ENCODE measurements around the gene PRODH2. TPM values are rescaled to one million over a fixed set of nuclear protein-coding genes. Genes with fewer than 3 reads are reported as not detected.

PRODH2 gene
- total RNA-seq, 1 donor from 2014 or later, result not detected

DNA sequence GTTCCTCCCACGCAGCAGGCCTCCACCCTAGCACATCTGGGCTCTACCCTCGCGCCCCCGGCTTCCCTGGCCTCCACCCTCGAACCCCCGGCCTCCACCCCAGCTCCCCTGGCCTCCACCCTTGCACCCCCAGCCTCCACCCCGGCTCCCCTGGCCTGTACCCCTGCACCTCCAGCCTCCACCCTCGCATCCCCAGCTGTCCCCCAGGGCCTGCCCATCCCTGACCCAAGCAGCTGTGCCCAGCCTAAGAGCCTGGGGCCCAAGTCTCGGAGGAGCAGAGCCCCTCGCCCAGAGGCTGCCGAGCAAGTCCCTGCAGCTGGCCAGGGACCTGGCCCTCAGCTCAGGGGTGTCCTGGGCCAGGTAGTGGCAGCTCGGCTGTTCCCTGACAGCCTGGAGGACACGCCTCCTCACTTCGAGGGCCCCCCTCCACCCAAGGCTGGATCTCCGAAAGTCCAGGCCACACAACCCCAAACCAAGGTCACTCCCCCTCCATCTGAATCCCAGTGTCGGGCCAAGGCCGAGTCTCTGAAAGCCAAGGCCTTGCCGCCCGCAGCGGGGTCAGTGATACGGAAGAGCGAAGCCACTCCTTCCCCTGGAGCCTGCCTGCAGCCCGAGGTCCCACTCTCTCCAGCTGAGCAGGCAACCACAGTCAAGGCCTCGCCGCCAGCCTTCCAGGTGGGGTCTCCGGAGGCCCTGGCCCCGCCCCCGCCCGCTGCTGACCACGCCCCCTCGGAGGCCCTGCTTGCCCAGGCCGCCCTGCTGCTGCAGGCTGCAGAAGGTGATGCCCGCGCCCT is 45.2 kb downstream of the PRODH2 start:
- peaks cover 5% of the 10 kb centered on the region for H3K4me1 Mint-ChIP-seq
- H3K9me3 Mint-ChIP-seq, result no peaks in the 10 kb centered on the region
- H3K36me3 Mint-ChIP-seq (ENCODE audit: low read depth), result peaks cover 6% of the 10 kb centered on the region
- TF ChIP-seq, protein P1, sequence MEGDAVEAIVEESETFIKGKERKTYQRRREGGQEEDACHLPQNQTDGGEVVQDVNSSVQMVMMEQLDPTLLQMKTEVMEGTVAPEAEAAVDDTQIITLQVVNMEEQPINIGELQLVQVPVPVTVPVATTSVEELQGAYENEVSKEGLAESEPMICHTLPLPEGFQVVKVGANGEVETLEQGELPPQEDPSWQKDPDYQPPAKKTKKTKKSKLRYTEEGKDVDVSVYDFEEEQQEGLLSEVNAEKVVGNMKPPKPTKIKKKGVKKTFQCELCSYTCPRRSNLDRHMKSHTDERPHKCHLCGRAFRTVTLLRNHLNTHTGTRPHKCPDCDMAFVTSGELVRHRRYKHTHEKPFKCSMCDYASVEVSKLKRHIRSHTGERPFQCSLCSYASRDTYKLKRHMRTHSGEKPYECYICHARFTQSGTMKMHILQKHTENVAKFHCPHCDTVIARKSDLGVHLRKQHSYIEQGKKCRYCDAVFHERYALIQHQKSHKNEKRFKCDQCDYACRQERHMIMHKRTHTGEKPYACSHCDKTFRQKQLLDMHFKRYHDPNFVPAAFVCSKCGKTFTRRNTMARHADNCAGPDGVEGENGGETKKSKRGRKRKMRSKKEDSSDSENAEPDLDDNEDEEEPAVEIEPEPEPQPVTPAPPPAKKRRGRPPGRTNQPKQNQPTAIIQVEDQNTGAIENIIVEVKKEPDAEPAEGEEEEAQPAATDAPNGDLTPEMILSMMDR (conservative IDR thresholded peaks at IDR 0.05), result no peak
- no peaks in the 10 kb centered on the region for H3K27me3 Mint-ChIP-seq (ENCODE audit: low read depth)
- DNase-seq (ENCODE audit: low read depth, low spot score), result no peak
- no peak overlapping the region for H3K4me3 Mint-ChIP-seq
- H3K27ac Mint-ChIP-seq (ENCODE audit: unreplicated experiment), result no peak overlapping the region

DNA sequence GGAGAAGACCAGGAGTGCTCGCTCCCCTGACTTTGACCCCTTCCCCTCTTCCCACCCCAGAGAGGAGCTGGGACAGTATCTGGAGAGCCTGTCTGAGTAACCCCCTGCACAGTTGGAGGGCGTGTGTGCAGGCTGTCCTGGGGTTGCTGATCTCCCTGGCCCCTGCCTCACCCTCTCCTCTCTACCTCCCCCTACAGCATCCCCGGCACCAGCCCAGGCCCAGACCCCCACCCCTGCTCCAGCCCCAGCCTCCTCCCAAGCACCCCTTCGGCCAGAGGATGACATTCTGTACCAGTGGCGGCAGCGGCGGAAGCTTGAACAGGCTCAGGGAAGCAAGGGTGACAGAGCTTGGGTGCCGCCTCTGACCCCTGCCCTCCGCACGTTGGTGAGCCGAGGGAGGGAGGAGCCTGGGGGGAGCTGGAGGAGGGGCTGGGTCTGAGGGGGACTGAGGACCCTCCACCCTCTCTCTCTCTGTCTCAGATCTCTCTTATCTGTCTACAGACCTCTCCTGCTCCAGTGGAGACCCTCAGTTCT is 46.0 kb downstream of the PRODH2 start:
- Mint-ChIP-seq H3K27ac (ENCODE audit: unreplicated experiment) (no peak overlapping the region), H3K27me3 (ENCODE audit: low read depth) (no peaks in the 10 kb centered on the region), H3K36me3 (ENCODE audit: low read depth) (peaks cover 10% of the 10 kb centered on the region), H3K4me1 (peaks cover 5% of the 10 kb centered on the region), H3K4me3 (peak overlapping the region; percentile 38), H3K9me3 (no peaks in the 10 kb centered on the region)
- DNase-seq (ENCODE audit: low read depth, low spot score), result no peak
- TF ChIP-seq, protein P1 (conservative IDR thresholded peaks at IDR 0.05), result no peak

DNA sequence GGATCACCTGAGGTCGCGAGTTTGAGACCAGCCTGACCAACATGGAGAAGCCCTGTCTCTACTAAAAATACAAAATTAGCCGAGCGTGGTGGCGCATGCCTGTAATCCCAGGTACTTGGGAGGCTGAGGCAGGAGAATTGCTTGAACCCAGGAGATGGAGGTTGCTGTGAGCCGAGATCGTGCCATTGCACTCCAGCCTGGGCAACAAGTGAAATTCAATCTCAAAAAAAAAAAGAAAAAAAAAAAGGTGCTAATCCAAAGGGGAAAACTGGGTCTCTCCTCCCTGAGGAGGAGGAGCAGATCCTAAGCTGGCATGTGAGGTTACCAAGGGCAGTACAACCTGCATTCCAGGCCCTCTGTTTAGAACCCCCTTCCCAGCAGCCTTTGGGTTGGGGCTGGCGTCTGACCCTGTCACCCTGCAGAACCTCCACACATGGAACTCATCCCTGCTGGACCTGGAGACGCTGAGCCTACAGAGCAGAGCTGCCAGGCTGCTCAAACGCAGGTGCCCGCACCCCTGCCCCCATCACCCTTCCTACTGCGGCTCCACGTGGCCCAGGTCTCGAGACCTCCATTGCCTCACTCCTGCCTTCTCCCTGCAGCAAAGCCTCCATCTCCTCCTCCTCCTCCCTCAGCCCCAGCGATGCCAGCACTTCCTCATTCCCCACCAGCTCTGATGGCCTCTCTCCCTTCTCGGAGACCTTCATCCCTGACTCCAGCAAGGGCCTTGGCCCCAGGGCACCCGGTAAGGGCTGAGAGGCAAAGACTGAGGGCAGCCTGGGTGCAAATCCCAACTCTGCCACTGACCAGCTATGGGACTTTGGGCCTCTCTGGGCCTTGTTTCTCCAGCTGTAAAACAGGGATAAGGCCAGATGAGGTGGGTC is 48.0 kb downstream of the PRODH2 start:
- no peak for DNase-seq (ENCODE audit: low read depth, low spot score)
- Mint-ChIP-seq H3K36me3 (ENCODE audit: low read depth) (peaks cover 8% of the 10 kb centered on the region), H3K4me1 (peaks cover 5% of the 10 kb centered on the region), H3K4me3 (no peak overlapping the region), H3K9me3 (no peaks in the 10 kb centered on the region), H3K27ac (ENCODE audit: unreplicated experiment) (peak overlapping the region; percentile 19), H3K27me3 (ENCODE audit: low read depth) (no peaks in the 10 kb centered on the region)
- TF ChIP-seq, protein P1 (conservative IDR thresholded peaks at IDR 0.05), result no peak

DNA sequence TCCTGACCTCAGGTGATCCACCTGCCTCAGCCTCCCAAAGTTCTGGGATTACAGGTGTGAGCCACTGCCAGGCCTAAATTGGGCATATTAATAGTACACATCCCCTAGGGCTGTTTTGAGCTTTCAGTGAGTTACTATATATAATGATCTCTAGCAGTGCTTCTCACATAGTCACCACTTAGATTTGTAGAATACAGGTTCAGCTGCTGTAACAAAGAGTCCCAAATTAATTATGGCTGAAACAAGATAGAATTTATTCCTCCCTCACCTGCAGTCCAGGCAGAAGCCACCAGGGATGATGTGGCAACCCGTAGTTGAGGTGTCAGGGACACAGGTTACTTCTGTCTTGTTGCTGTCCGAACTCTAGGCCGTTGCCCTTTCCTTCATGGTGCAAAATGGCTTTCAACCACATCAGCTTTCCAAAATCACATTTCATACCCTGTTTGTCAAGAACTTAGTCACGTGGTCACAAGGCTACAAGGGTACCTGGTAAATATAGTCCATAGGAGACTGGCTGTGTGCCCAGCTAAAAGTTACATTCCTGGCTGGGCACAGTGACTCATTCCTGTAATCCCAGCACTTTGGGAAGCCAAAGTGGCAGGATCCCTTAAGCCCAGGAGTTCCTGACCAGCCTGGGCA is 51.8 kb downstream of the PRODH2 start:
- TF ChIP-seq, protein P1 (conservative IDR thresholded peaks at IDR 0.05), result no peak
- DNase-seq (ENCODE audit: low read depth, low spot score), result no peak
- no peaks in the 10 kb centered on the region for H3K9me3 Mint-ChIP-seq
- peaks cover 25% of the 10 kb centered on the region for H3K4me1 Mint-ChIP-seq
- peak overlapping the region; percentile 41 for H3K4me3 Mint-ChIP-seq
- H3K27me3 Mint-ChIP-seq (ENCODE audit: low read depth), result peaks cover 2% of the 10 kb centered on the region
- no peak overlapping the region for H3K27ac Mint-ChIP-seq (ENCODE audit: unreplicated experiment)
- H3K36me3 Mint-ChIP-seq (ENCODE audit: low read depth), result peaks cover 4% of the 10 kb centered on the region

DNA sequence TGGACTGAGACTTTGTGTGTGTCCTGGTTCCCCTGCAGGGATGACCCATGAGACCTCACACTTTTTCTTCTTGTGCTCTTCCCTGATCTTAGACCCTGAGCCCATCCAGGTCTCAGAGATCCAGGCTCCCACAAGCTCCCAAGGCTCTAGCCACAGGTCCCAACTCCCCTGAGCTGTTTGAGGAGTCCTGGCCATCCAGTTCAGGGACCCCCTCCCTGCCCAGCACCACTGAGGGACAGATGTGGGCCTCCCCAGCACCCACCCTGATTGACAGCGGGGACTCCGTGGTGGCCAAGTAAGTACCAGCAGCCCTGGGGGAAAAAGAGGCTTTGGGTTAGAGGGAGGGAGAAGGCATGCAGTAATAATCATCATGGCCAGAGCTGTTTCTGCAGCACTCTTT is 52.9 kb downstream of the PRODH2 start:
- TF ChIP-seq, protein P1 (conservative IDR thresholded peaks at IDR 0.05), result no peak
- H3K9me3 Mint-ChIP-seq, result no peaks in the 10 kb centered on the region
- H3K27ac Mint-ChIP-seq (ENCODE audit: unreplicated experiment), result no peak overlapping the region

More for the DNA sequence above, 52.9 kb downstream of the PRODH2 start:
- peak overlapping the region; percentile 97 for H3K4me3 Mint-ChIP-seq
- no peak for DNase-seq (ENCODE audit: low read depth, low spot score)
- peaks cover 25% of the 10 kb centered on the region for H3K4me1 Mint-ChIP-seq
- H3K36me3 Mint-ChIP-seq (ENCODE audit: low read depth), result peaks cover 4% of the 10 kb centered on the region
- H3K27me3 Mint-ChIP-seq (ENCODE audit: low read depth), result peaks cover 2% of the 10 kb centered on the region

All from neural crest cell (in vitro differentiated cells).